AG09309 (cell line): ENCODE data around the gene NTNG2.

Source experiments
- DNase-seq: peaks from one replicate; pipeline ENCODE4 v3.0.0-alpha.2; 2010; ENCODE audit warnings: low read depth
- H3K4me3 ChIP-seq: 2 replicates; pipeline ENCODE4 v1.5.1; 2011; ENCODE audit warnings: mild to moderate bottlenecking, low read depth, low read length, moderate library complexity; ENCODE audit not compliant: control insufficient read depth
- TF ChIP-seq, protein P1 (sequence below): IDR thresholded peaks from 2 replicates; pipeline ENCODE4 v1.5.1; 2011; ENCODE audit warnings: mild to moderate bottlenecking, low read depth, low read length, inconsistent platforms; ENCODE audit not compliant: insufficient read depth, control insufficient read depth; ENCODE audit errors: missing control alignments

Gene NTNG2

DNA sequence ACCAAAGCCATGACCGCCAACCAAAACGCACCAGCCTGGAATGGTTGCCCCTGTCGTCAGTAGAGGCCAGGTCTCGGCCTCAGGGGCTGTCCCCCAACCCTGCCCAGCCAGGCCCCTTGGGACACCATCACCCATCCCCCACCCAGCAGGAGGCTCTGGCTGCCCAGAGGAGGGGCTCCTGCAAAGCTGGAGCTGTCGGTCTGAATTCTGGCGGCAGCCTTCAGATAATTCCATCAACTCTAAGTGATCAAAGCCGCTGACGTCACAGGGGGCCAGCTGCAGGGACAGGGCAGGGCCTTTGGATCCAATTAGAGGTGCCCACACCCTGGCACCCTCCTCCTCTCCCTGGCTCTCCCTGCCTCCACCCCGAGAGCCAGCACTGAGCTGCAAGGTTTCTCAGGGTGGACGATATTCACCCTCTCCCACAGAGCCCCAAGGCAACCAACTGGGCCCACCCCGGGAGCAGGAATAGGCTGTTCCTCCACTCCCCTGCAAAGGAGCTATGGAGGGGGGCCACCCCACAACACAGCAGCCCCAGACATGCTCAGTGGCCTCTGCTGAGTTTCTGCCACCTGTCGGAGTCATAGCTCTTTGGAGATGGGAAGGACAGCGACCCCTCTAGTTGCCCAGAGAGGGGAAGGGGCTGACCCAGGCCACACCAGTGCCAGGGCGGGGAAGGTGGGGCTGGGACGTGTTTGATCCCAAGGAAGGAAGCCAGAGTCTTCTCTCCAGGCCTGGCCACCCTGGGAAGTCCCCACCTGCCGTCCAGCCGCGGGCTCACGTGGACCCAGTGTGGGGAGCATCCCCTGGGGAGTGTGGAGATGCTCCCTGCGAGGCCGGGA lies 78.4 kb downstream of the NTNG2 start:
- DNase-seq = no peak
- no peak overlapping the region for H3K4me3 ChIP-seq
- TF ChIP-seq, protein P1, sequence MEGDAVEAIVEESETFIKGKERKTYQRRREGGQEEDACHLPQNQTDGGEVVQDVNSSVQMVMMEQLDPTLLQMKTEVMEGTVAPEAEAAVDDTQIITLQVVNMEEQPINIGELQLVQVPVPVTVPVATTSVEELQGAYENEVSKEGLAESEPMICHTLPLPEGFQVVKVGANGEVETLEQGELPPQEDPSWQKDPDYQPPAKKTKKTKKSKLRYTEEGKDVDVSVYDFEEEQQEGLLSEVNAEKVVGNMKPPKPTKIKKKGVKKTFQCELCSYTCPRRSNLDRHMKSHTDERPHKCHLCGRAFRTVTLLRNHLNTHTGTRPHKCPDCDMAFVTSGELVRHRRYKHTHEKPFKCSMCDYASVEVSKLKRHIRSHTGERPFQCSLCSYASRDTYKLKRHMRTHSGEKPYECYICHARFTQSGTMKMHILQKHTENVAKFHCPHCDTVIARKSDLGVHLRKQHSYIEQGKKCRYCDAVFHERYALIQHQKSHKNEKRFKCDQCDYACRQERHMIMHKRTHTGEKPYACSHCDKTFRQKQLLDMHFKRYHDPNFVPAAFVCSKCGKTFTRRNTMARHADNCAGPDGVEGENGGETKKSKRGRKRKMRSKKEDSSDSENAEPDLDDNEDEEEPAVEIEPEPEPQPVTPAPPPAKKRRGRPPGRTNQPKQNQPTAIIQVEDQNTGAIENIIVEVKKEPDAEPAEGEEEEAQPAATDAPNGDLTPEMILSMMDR = no peak

DNA sequence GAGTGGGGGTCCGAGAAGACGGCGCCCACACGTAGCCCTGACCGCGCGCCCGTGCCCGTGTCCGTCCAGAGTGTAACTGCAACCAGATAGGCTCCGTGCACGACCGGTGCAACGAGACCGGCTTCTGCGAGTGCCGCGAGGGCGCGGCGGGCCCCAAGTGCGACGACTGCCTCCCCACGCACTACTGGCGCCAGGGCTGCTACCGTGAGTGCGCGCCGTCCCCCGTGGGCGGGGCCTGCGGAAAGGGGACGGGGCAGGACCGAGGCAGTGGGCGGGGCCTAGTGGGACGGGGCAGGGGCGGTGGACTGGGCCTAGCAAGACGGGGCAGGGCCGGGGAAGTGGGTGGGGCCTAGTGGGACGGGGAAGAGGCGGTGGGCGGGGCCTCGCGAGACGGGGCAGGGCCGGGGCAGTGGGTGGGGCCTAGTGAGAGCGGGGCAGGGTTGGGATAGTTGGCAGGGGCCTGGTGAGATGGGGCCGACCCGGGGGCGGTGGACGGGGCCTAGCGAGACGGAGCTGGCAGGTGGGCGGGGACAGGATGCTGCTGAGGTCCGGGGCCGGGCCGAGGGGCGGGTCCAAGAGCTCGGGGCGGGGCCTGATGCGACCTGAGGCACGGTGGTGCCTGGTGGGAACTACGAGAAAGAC lies 79.1 kb downstream of the NTNG2 start:
- DNase-seq = no peak
- TF ChIP-seq, protein P1 = no peak
- H3K4me3 ChIP-seq = peak overlapping the region; percentile 52

DNA sequence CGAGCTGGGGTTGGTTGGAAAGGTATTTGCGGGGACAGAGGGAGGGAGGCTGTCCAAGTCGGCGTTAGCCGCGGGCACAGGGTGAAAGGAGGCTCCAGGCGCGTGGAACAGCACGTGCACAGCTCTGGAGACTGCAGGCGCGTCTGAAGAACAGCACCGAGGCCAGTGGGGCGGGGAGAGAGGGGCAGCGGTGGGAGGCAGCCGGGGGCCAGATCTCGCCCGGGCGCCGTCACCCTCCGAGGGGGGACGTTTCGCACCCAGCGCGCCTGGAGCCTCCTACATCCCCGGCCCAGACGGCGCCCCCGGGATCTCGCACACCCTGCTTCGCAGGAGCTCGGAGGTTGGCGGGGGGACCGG lies 79.6 kb downstream of the NTNG2 start:
- peak overlapping the region; percentile 52 for H3K4me3 ChIP-seq
- TF ChIP-seq, protein P1 = no peak

DNA sequence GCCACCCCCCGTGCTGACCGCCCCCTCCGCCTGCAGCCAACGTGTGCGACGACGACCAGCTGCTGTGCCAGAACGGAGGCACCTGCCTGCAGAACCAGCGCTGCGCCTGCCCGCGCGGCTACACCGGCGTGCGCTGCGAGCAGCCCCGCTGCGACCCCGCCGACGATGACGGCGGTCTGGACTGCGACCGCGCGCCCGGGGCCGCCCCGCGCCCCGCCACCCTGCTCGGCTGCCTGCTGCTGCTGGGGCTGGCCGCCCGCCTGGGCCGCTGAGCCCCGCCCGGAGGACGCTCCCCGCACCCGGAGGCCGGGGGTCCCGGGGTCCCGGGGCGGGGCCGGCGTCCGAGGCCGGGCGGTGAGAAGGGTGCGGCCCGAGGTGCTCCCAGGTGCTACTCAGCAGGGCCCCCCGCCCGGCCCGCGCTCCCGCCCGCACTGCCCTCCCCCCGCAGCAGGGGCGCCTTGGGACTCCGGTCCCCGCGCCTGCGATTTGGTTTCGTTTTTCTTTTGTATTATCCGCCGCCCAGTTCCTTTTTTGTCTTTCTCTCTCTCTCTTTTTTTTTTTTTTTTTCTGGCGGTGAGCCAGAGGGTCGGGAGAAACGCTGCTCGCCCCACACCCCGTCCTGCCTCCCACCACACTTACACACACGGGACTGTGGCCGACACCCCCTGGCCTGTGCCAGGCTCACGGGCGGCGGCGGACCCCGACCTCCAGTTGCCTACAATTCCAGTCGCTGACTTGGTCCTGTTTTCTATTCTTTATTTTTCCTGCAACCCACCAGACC lies 80.2 kb downstream of the NTNG2 start:
- TF ChIP-seq, protein P1 = no peak
- DNase-seq = no peak
- H3K4me3 ChIP-seq = peak overlapping the region; percentile 52

More for the DNA sequence above, 79.6 kb downstream of the NTNG2 start:
- DNase-seq = no peak

DNA sequence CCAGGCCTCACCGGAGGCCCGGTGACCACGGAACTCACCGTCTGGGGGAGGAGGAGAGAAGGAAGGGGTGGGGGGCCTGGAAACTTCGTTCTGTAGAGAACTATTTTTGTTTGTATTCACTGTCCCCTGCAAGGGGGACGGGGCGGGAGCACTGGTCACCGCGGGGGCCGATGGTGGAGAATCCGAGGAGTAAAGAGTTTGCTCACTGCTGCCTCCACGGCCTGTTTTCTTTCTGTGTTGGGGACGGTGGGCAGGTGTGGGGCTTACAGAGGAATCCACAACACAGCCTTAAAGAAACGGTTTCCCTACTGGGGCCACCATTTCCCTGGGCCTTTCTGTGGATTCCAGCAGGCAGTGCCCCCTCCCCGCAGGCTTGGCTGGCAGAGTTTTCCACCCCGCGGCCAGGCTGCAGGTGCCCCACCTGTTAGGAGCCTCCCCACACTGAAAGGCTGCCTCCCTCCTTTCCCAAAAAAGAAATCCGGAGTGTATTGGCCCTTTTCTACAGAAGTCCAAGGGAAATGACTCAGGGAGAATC lies 80.8 kb downstream of the NTNG2 start:
- TF ChIP-seq, protein P1 = no peak
- no peak for DNase-seq
- peak overlapping the region; percentile 45 for H3K4me3 ChIP-seq

DNA sequence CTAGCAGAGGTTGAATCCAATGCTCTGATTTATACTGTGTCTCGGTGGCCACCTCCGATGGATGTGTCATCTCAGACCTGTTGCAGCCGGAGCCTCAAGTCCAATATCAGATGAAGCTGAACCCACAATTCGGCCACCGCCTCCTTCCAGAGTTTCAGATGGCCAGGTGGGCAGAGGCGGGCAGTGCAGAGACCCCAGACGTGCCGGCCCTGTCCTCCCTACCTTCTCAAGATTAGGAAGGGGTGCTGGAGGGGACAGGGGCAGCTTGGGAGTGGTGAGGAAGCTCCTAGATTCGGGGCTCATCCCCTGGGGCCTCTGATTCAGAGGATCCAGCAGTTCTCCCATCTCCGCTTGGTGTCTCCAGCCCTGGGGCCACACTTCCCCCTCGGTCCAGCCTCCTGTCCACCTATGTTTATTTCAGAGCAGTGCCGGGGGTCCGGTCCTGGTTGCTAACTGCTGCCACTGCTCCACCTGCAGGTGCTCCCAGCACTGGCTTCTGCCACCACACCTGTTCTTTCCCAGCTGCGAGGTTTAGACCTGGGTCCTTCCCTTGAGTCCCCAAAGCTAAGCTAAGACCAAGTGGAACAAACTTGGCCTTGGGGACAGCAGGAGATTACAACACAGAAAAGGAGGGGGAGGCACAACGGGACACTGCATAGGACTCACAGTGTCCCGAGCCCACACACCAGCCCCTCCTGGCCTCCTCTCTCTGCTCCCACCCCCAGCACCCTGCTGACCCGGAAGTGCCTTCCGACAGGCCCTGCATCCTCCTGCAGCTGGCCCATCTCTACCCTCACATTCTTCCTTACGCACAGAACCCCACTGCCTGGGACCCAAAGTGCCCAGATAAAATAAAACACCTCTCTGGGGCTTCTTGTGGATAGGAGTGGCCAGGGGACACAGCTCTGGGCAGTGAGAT lies 81.6 kb downstream of the NTNG2 start:
- H3K4me3 ChIP-seq = no peak overlapping the region

More for the DNA sequence above, 81.6 kb downstream of the NTNG2 start:
- TF ChIP-seq, protein P1 = no peak
- DNase-seq = no peak
